ENCODE data around the gene MGMT. TPM values are rescaled to one million over a fixed set of nuclear protein-coding genes. Genes with fewer than 3 reads are reported as not detected.

Gene MGMT
- polyA plus RNA-seq, 1 of the 3 experiments (the other 2 are of a cell fraction) = 10.8 TPM

GRCh38 chr10:129641351-129641750, 174.3 kb downstream of the MGMT start:
- Histone ChIP-seq H3K4me1 (ENCODE audit: control insufficient read depth in 1 of 2, insufficient read depth in 2 of 2, low read depth in 1 of 2, low read length in 1 of 2) (no peaks in the 10 kb centered on the region), H3F3A (replicated peaks; ENCODE audit: insufficient read depth) (no peaks in the 10 kb centered on the region), H2AFZ (ENCODE audit: low read depth) (no peak overlapping the region), H3K9ac (no peak overlapping the region), H3K79me2 (ENCODE audit: insufficient read depth) (no peaks in the 10 kb centered on the region), H3K27ac (ENCODE audit: low read depth in 2 of 2, low read length in 1 of 2) (no peak overlapping the region), H3K4me3 (ENCODE audit: low read depth in 2 of 2, low read length in 1 of 2) (no peak overlapping the region), H3K9me3 (peaks cover 5% of the 10 kb centered on the region; the same call in 1 of the 2 replicates), H3K27me3 (ENCODE audit: insufficient read depth) (no peaks in the 10 kb centered on the region), H3K36me3 (replicated peaks in 1 of 2; ENCODE audit: control insufficient read depth in 1 of 2, insufficient read depth in 2 of 2, low read length in 1 of 2) (no peaks in the 10 kb centered on the region), H3K4me2 (no peak overlapping the region), H4K20me1 (ENCODE audit: insufficient read depth) (no peaks in the 10 kb centered on the region), H3K9me2 (no peaks in the 10 kb centered on the region)
- ChIA-PET CTCF (no interaction called here), POLR2A (no interaction called here)
- 47% methylated on average over 2 of the region's 2 CpGs for WGBS (ENCODE audit: low lambda C conversion rate)
- TF ChIP-seq USF2 (IDR thresholded peaks at IDR 0.05; ENCODE audit: borderline replicate concordance, low read depth, low read length) (no peak), USF1 (IDR thresholded peaks at IDR 0.05; ENCODE audit: borderline replicate concordance, low read depth) (no peak)
- DNase-seq = no peak

- no peak overlapping the region for H3K4me3 ChIP-seq (ENCODE audit: low read depth in 2 of 2, low read length in 1 of 2)
- CTCF ChIA-PET = no interaction called here
- no peak for DNase-seq
- no peaks in the 10 kb centered on the region for H3K4me1 ChIP-seq (ENCODE audit: control insufficient read depth in 1 of 2, insufficient read depth in 2 of 2, low read depth in 1 of 2, low read length in 1 of 2)
- no peaks in the 10 kb centered on the region for H3F3A ChIP-seq (replicated peaks; ENCODE audit: insufficient read depth)
- TF ChIP-seq TAF1 (IDR thresholded peaks at IDR 0.05; ENCODE audit: borderline replicate concordance, low read depth, low read length) (no peak), EZH2phosphoT487 (IDR thresholded peaks at IDR 0.05; ENCODE audit: borderline replicate concordance, low read depth) (no peak), ZBTB33 (IDR thresholded peaks at IDR 0.05; ENCODE audit: borderline replicate concordance, low read depth) (no peak)
- no peaks in the 10 kb centered on the region for H3K9me2 ChIP-seq
- POLR2A ChIA-PET = no interaction called here
- H3K27me3 ChIP-seq (ENCODE audit: insufficient read depth) = no peaks in the 10 kb centered on the region
- H2AFZ ChIP-seq (ENCODE audit: low read depth) = no peak overlapping the region
- no peak overlapping the region for H3K9ac ChIP-seq
- H3K79me2 ChIP-seq (ENCODE audit: insufficient read depth) = no peaks in the 10 kb centered on the region
- no peak overlapping the region for H3K27ac ChIP-seq (ENCODE audit: low read depth in 2 of 2, low read length in 1 of 2)
- no peaks in the 10 kb centered on the region for H4K20me1 ChIP-seq (ENCODE audit: insufficient read depth)
- WGBS (ENCODE audit: low lambda C conversion rate) = 85% methylated on average over 8 of the region's 8 CpGs
- H3K36me3 ChIP-seq (replicated peaks in 1 of 2; ENCODE audit: control insufficient read depth in 1 of 2, insufficient read depth in 2 of 2, low read length in 1 of 2) = no peaks in the 10 kb centered on the region
- H3K9me3 ChIP-seq = peaks cover 5% of the 10 kb centered on the region; the same call in 1 of the 2 replicates
- H3K4me2 ChIP-seq = no peak overlapping the region
Observed at GRCh38 chr10:129641982-129642381, 174.9 kb downstream of the MGMT start.

GRCh38 chr10:129642427-129642826, 175.4 kb downstream of the MGMT start:
- ChIA-PET POLR2A (no interaction called here), CTCF (no interaction called here)
- H4K20me1 ChIP-seq (ENCODE audit: insufficient read depth) = no peaks in the 10 kb centered on the region
- H3K27me3 ChIP-seq (ENCODE audit: insufficient read depth) = no peaks in the 10 kb centered on the region
- H3K4me1 ChIP-seq (ENCODE audit: control insufficient read depth in 1 of 2, insufficient read depth in 2 of 2, low read depth in 1 of 2, low read length in 1 of 2) = no peaks in the 10 kb centered on the region
- H3K4me2 ChIP-seq = no peak overlapping the region
- H3K79me2 ChIP-seq (ENCODE audit: insufficient read depth) = no peaks in the 10 kb centered on the region
- TF ChIP-seq REST (IDR thresholded peaks at IDR 0.05; ENCODE audit: low read depth, low read length) = no peak
- no peak for TF ChIP-seq USF2 (IDR thresholded peaks at IDR 0.05; ENCODE audit: borderline replicate concordance, low read depth, low read length)
- H2AFZ ChIP-seq (ENCODE audit: low read depth) = no peak overlapping the region
- no peaks in the 10 kb centered on the region for H3K36me3 ChIP-seq (replicated peaks in 1 of 2; ENCODE audit: control insufficient read depth in 1 of 2, insufficient read depth in 2 of 2, low read length in 1 of 2)
- H3F3A ChIP-seq (replicated peaks; ENCODE audit: insufficient read depth) = no peaks in the 10 kb centered on the region
- no peak for DNase-seq
- no peak overlapping the region for H3K27ac ChIP-seq (ENCODE audit: low read depth in 2 of 2, low read length in 1 of 2)
- H3K9me2 ChIP-seq = no peaks in the 10 kb centered on the region
- no peak overlapping the region for H3K4me3 ChIP-seq (ENCODE audit: low read depth in 2 of 2, low read length in 1 of 2)
- no peak overlapping the region for H3K9ac ChIP-seq
- peaks cover 5% of the 10 kb centered on the region; the same call in 1 of the 2 replicates for H3K9me3 ChIP-seq
- 63% methylated on average over 3 of the region's 3 CpGs for WGBS (ENCODE audit: low lambda C conversion rate)

Data from SK-N-SH (cell line).